ENCODE data around the gene OGG1.

The OGG1 gene

GRCh38 chr3:9786825-9787669, 37.3 kb downstream of the OGG1 start:
- FAIRE-seq = no peak

- FAIRE-seq = no peak
Measured at GRCh38 chr3:9787714-9788113, 38.0 kb downstream of the OGG1 start.

- no peak for FAIRE-seq
Measured at GRCh38 chr3:9791127-9791526, 41.4 kb downstream of the OGG1 start.

DNA sequence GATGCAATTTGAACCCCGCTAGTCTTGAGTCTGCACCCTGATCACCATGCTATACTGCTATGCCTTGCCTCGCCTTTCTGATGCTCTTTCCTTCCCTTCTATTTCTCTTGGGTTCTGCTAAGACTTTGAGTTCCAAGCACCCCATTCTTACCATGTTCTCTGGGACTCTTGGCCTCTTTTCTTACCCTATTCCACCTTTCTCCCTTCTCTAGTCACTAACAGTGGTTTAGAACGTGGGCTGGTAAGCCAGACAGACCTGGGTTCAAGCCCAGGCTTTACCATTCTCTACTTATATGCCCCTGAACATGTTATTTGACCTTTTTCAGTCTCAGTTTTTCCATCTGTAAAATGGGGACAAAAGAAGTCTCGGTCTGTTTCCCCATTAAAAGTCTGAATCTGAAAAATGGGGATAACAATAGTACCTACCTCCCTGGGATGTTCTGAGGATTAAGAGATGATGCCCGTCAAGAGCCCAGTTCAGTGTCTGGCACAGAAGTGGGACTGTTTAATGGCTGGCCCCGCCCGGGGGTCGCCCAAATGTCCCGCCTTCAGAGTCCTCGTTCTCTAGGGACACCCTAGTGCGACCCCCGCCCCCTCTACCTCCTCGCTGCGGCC, 42.1 kb downstream of the OGG1 start:
- FAIRE-seq = no peak

DNA sequence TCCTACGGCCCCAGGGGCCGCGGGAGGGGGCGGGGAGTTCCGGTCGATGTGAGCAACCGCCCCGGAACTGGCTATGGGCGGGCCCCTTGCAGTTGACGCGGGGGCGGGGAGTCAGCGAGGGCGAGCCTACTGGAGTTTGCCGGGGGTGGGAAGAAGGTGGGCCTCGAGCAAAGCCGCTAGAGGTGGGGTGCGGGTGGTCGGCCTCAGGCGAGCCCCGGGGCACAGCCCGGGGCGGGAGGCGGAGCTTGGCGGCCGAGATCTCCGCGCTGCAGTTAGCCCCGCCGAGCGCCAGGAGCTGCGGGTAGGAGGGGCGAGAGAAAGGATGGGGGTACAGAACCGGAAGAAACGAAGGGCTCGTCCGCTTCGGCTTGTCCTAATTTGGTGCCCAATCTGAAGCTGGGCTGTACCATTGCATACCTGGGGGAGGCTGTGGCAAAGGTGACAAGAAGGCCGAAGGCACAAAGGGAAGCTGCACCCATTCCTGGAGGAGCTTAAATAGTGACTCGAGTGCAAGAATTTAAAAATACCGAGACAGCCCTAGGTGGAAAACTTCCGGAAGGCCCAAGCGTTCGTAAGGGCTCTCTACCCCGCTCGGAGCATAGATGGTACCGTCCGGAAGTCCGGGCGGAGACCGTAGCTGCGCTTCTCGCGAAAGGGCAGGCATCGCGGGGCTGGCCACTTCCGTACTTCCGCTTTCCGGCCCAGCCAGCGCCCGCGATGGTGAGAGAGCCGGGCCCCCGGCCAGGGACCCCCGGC, 42.8 kb downstream of the OGG1 start, which contains the start of the genes ARPC4 and TADA3:
Gene ARPC4, plus strand, starts transcription at position 678 of the 756 bp plus-strand sequence. Its CDS starts 40 bp downstream, at position 718.
Gene TADA3, minus strand, starts transcription at position 69 of the 756 bp plus-strand sequence. CDS start 1,007 bp downstream, outside the sequence.
- FAIRE-seq = no peak

DNA sequence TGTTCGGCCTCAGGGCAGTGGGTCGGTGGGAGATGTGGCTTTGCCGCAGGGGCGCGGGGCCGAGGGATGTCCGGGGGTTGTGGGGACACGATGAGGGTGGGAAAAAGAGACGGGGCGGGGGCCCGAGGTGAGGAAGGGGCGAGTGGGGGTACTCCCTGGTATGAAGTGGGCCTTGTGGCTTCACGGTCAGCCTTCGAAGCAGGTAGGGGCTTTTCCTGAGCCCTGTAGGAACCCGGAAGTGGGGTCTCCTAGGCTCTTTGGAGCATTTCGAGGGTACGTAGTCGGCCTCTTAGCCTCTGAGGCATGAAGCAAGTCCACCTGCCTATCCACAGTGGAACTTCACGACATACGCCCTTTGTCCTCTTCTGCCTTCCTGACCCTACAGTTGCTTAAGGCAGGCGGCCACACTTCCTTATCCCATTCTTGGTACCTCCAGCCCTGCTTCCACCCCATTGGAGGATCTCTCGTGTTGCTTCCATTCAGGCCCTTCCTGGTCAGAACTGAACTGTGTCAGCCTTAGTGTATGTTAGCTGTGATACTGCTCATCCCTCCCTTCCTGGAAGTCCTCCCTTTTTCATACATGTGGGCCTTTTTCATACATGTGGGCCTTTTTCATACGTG, 43.5 kb downstream of the OGG1 start:
- FAIRE-seq = no peak

- FAIRE-seq = no peak
Measured at GRCh38 chr3:9794400-9794799, 44.6 kb downstream of the OGG1 start.

- FAIRE-seq = no peak
Measured at GRCh38 chr3:9795207-9795606, 45.5 kb downstream of the OGG1 start.

- no peak for FAIRE-seq
Measured at GRCh38 chr3:9797196-9797945, 47.6 kb downstream of the OGG1 start.

DNA sequence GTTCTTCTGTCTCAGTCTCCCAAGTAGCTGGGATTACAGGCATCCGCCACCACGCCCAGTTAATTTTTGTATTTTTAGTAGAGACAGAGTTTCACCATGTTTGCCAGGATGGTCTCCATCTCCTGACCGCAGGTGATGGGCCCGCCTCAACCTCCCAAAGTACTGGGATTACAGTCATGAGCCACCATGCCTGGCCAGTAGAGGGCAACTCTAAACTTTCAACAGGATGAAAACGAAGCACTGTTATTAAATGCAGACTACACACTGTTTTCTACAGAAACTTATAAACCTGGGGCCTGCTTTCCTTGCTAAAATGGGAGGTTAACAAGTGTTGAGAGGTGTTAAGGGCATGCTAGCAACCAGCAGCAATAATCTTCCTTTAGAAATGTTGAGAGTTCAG, 50.8 kb downstream of the OGG1 start:
- FAIRE-seq = no peak

DNA sequence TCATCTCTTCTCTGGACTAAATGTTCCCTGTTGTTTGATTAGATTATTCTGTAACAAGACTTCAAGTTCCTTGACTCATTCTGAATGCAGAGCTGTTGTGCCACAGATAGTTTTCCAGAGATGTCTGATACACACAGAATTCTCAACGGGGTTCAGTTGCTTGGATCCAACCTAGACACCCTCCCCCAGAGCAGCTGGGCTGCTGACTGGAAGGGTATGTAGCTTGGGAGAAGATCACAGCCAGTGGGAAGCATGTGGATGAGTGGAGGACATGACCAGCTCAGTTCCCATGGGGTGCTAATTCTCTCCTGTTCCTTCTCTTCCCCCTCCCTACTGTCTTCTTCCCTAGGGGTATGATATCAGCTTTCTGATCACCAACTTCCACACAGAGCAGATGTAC, 53.7 kb downstream of the OGG1 start:
- FAIRE-seq = no peak

DNA sequence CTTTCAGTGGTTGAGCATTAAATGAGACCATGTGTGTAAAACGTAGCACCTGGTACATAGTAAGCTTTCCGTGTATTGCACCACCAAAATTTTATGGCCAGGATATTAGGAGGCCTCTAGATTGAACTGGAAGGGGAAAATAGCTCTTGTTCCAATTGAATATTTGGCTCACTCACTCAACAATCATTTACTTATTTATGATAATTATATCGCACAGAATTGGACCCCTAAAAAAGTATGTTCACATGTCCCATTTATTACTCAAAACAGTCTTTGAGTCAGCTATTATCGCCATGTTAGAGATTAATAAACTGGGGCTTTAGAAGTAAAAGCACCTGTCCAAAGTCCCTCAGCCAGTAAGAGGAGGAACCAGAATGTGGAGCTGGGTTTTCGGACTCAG, 55.2 kb downstream of the OGG1 start:
- no peak for FAIRE-seq

DNA sequence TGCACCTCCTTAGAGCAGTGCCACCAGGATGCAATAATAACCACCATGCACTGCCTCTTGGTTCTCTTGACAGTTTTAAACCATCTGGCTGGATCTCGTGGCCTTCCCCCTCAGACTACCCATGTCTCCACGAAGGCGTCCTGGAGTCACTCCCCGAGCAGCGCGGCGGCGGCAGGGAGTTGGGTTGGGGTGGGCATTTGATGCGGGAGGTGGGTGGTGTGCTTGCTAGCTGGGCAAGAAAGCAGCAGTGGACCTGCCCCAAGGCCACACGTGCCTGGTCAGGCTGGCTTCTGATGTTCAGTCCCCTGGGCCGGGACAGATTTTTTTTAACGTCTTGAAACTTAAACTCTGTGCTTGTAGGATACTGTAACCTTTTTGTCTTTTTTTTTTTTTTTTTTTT, 56.4 kb downstream of the OGG1 start:
- no peak for FAIRE-seq

Data from endometrium (tissue), 2 donors.